Brain pericyte (primary cell): ENCODE measurements around the gene PNKD.

ENCODE experiments used
- DNase-seq: peaks from one replicate; pipeline ENCODE4 v3.0.0-alpha.2; 2012; ENCODE audit warnings: low read depth, low spot score

Gene PNKD

DNA sequence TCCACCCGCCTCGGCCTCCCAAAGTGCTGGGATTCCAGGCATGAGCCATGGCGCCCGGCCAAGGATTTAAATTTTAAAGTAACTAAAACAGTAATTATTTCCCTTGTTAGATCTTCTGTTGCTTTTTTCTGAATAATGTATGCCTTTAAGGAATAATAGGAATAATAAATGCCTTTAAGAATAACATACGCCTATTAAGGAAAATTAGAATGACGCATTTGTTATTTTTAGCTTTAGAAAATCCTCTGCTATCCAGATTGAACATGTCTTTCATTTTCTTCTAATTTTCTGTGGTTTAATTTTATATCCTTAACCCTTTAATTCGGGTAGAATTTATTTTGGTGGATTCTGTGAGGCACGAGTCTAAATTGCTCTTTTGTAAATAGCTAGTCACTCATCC, 45.1 kb downstream of the PNKD start:
- DNase-seq, result no peak

GRCh38 chr2:218317303-218317630, 46.9 kb downstream of the PNKD start:
- DNase-seq, result no peak

DNA sequence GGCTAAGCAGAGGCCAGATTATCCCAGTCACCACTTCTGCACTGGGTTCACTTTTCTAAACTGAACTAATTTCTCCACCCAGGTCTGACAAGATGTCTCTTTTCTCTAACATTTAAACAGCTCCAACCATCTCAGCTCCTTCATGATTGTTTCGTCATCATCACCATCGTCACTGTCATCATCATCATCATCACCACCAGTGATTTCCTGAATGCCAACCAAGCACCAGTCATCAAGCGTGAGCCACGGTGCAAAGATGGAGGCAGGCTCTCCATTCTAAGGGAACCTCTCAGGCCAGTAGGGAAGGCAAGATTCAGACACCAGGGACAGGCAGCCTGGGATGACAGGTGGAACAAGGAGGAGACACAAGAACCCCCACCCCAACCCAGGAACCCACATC, 47.5 kb downstream of the PNKD start:
- no peak for DNase-seq

GRCh38 chr2:218318241-218318640, 47.9 kb downstream of the PNKD start:
- no peak for DNase-seq

GRCh38 chr2:218319813-218320365, 49.6 kb downstream of the PNKD start:
- no peak for DNase-seq

DNA sequence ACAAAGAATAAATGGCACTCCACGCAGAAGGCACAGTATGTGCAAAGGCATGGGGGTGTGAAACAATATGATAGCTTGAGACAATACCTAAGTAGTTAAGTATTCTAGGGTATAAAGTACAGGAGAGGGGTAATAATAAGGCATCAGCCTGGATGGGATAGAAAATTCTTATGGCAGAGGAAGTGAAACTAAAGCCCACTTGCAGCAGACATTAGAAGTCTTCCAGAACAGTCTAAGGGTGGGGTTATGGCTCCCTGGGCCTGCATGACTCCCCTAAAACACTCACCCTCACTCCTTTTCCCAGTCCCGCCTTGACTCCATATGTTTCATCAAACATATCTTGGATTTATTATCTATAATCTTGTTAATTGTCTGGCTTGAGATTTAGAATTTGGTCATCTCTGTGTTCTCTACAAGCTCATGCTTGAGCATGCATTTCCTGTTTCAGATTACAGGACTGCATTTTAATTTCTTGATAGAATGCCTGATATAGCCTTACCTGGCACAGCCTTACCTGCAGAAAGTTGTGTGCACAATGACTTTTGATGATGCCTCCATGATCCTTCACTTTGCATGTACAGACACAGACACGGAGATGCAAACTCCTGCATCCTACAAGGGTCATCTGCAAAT, 50.5 kb downstream of the PNKD start:
- no peak for DNase-seq

- DNase-seq, result peak; percentile 32
Measured at GRCh38 chr2:218322768-218323525, 52.6 kb downstream of the PNKD start.

DNA sequence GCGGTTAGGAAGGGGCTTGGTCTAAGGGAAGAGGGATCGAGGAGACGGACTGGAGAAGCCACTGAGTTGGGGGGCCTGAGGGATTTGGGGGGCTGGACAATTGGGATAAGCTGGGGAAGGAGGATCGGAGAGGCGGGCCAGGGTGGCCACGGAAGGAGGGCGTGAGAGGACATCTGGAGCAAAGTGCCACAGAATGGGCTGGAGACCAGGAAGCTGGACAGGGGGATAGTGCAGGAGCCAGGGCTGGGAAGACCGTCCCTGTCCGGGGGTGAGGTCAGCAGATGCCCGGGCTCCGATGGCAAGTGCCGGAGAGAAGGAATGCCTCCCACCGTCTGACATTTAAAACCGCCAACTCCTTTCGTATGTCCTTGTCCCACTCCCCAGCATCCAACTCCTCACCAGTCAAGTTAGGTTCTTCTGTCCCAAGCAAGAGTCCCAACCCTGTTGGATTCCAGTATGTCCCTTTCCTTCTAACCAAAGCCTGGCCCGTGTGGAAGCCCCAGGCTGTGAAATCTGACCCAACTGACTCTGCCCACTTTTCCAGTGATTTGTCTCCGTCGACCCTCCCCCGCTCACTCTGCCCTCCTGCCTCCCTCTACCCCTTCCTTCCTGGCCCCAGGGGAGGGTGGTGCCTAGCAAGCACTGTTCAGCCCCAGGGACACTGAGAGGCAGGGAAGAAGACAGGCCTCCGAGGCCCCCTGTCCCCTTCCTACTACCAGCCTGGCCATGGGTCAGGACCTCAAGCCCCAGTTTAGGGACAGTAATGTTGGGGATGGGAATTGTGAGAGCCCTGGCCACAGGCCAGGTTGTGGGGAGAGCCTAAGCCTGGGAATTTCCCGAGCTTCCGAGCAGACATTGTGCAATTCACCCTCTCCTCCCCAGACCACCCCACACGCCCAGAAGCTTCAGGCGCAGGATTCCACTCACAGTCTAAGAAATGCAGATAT, 53.5 kb downstream of the PNKD start:
- DNase-seq, result no peak

DNA sequence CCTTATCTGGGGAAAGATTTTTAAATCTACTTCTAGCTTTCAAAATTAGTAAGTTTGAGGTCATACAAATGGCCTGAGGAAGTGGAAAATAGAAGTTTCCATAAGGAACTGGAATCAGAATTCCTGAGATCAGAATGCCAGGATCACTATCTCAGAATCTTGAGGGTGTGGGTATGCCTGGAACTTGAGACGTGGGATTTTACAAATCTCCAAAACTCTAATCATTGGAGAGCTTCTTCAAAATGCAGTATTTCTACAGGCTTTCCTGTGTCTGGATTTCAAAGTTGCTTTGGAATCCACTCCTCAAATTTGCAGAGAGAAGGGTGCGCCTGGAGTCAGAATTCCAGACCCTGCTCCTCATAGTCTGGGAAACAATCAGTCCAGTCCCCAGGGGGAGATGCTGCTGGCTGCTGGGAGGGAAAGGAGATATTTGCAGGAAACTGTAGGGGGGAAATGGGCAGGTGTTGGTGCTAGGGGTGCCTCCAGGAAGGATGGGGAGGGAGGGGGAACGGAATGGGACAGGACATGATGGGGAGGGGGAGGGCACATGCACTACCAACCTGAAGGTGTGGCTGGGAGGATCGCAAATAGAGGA, 55.3 kb downstream of the PNKD start:
- DNase-seq, result no peak

DNA sequence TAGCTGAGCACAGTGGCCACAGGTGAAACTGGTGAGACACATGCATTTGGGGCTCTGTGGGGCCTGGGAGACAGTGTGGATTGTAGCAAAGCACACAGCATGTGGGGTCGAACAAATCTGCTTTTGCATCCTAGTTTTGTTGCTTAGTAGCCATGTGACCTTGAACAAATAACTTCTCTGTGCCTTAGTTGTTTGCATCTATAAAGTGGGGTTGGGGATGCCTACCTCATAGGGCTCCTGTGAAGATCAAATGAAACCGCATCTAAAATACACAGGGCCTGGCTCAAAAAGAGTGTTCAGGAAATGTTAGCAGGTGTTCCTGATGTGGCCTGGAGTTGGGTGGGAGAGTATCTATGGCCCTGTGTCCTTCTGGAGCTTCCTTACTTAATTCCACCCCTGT, 56.0 kb downstream of the PNKD start:
- no peak for DNase-seq

- DNase-seq, result no peak
Measured at GRCh38 chr2:218327451-218328210, 57.3 kb downstream of the PNKD start.

DNA sequence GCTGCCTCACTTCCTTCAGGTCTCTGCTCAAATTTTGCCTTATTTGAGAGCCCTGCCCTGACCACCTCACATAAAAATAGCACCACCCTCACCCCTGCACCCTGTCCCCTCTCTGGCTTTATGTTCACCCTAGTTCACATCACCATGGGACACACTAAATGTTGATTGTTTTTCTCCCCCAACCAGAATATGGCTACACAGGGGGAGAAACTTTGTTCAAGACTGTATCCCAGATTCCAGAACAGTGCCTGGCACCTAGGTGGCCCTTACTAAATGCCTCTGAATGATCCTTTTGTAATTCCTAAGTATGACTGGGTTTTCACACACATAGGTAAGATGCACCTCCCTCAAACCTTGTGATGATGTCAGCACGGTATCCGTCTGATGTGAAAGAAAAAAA, 58.0 kb downstream of the PNKD start:
- DNase-seq, result no peak

GRCh38 chr2:218329027-218329825, 58.9 kb downstream of the PNKD start:
- DNase-seq, result no peak

DNA sequence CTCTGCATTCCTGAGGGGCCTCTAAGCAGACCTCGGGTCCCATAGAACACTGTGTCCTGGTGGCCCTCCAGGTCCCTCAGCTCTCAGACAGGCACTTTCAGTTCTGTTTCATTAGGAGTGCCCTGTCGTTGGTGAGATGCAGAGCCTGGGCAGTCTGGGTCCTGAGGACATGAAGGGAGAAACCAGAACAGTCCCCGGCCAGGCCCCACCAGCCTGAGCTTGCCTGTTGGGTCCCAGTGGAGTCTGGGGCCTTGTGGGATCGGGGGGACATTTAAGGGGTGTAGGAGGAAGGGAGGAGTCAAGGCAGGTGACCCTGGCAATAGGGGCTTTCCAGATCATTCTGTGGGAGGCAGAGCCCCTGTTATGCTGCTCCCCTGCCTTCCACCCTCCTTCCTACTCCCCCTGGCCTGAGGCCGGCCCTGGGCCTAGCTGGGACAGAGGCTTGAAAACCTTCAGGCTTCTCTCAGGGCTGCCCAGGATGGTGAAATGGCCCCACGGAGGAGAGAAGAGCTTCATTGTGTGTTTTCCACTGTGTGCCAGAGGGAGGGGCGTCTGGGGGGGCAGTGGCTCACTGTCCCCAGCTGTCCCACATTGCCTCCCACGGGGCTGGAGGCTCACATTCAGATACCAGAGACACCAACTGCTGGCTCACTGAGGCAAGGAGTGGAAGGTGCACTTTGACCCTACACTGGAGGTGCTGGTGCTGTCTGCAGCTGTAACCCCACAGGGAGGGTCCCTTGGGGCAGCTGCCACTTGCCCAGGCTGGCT, 59.7 kb downstream of the PNKD start:
- DNase-seq, result no peak

GRCh38 chr2:218331745-218332144, 61.4 kb downstream of the PNKD start:
- no peak for DNase-seq

DNA sequence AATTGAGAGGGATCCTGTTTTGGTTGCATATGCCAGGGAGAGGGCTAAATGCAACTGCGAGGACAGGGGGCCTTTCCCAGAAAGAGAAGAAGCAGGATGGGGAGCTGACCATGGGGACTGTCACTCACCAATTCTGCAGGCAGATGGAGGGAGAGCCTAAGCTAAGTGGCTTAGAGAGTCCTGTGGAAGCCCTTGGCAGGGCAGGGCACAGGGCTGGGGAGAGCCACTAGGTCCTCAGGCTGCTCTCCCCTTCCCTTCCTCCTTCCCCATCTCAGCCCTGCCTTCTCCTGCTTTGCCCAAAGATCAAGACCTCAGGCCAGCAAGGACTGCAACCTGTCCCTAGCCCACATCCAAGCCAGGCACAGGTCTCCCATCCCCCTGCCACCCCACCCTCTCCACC, 62.0 kb downstream of the PNKD start:
- no peak for DNase-seq

- DNase-seq, result no peak
Measured at GRCh38 chr2:218332920-218333645, 62.8 kb downstream of the PNKD start.

GRCh38 chr2:218334531-218334930, 64.2 kb downstream of the PNKD start:
- no peak for DNase-seq

- no peak for DNase-seq
Measured at GRCh38 chr2:218340656-218341055, 70.3 kb downstream of the PNKD start.
